HG02938 (cell line): ENCODE results near the gene CFL2.

ENCODE experiments used
- ATAC-seq: cut with Tn5 transposase; IDR thresholded peaks from one replicate; pipeline ENCODE4 v1.9.1; 2021; ENCODE audit warnings: mild to moderate bottlenecking, moderate library complexity; ENCODE audit not compliant: unreplicated experiment

CFL2 gene

GRCh38 chr14:34676516-34677211, 37.7 kb downstream of the CFL2 start:
- ATAC-seq, result no peak

DNA sequence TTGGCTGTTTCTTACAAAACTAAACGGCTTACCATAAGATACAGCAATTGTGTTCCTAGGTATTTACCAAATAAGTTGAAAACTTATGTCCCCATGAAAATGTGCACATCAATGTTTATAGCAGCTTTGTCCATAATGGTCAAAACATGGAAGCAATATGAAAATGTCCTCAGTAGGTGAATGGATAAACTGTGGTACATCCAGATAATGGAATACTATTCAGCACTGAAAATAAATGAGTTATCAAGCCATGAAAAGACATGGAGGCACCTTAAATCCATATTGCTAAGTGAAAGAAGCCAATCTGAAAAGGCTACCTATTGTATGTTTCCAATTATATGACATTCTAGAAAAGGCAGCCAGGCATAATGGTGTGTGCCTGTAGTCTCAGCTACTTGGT, 40.7 kb downstream of the CFL2 start:
- ATAC-seq, result no peak

DNA sequence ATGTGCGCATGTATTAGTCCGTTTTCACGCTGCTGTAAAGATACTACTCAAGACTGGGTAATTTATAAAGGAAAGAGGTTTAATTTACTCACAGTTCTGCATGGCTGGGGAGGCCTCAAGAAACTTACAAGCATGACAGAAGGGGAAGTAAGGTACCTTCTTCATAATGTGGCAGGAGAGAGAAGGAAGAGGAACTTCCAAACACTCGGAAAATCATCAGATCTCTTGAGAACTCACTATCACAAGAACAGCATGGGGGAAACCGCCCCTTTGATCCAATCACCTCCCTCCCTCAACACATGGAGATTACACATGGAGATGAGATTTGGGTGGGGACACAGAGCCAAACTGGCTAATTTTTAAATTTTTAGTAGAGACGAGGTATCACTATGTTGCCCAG, 42.7 kb downstream of the CFL2 start:
- no peak for ATAC-seq

DNA sequence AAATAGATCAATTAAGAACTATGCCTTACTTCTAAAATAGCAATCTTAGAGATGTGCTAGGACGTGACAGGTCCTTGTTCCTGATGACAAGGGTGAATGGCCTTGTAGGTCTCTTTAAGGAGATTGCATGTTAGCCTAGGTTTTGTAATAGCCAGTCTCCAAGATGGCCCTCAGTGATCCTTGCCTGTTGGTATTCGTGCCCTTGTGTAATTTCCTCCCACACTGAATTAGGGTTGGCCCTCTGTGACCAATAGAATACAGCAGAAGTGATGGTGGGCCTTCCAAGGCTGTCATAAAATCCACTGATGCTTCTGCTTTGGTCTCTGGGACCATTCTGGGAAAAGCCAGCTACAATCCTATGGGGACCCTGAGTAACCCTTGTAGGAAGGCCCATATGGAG, 46.3 kb downstream of the CFL2 start:
- no peak for ATAC-seq

- no peak for ATAC-seq
These were observed 47.4 kb downstream of the CFL2 start for GRCh38 chr14:34667007-34667406.

- ATAC-seq, result no peak
These were observed 48.5 kb downstream of the CFL2 start for GRCh38 chr14:34665785-34666435.

- no peak for ATAC-seq
These were observed 51.8 kb downstream of the CFL2 start for GRCh38 chr14:34662561-34663088.

- no peak for ATAC-seq
These were observed 53.6 kb downstream of the CFL2 start for GRCh38 chr14:34660796-34661195.
